HUES6 (cell line): ENCODE results near the gene NARS2.
"Not testable (repeated sequence)": the region's sequence is repeated elsewhere in the genome, so short reads cannot be mapped to it uniquely, and the experiment has no call there.

Experiments
- H3K27ac ChIP-seq: 2 replicates; pipeline ENCODE4 v1.7.0; 2013; ENCODE audit warnings: low read depth, mild to moderate bottlenecking, low read length, inconsistent platforms
- H3K27me3 ChIP-seq: 2 replicates; pipeline ENCODE4 v1.6.1; 2013; ENCODE audit warnings: low read length; ENCODE audit not compliant: control insufficient read depth, insufficient read depth
- H3K36me3 ChIP-seq: 2 replicates; pipeline ENCODE4 v1.6.1; 2013; ENCODE audit warnings: low read length; ENCODE audit not compliant: control insufficient read depth, insufficient read depth
- H3K4me1 ChIP-seq: 2 replicates; pipeline ENCODE4 v1.6.1; 2013; ENCODE audit warnings: low read length; ENCODE audit not compliant: control insufficient read depth, insufficient read depth
- H3K4me3 ChIP-seq: 2 replicates; pipeline ENCODE4 v1.5.1; 2013; ENCODE audit warnings: low read depth, low read length
- H3K9ac ChIP-seq: one replicate; pipeline ENCODE4 v1.6.1; 2013; ENCODE audit warnings: mild to moderate bottlenecking, low read length
- H3K9me3 ChIP-seq: 2 replicates; pipeline ENCODE4 v1.6.1; 2013; ENCODE audit warnings: low read depth, low read length; ENCODE audit not compliant: control insufficient read depth, insufficient read depth

Gene NARS2

GRCh38 chr11:78560153-78560552, 14.5 kb downstream of the NARS2 start:
- Histone ChIP-seq H3K4me1 (peaks cover 41% of the 10 kb centered on the region), H3K36me3 (peaks cover 38% of the 10 kb centered on the region), H3K27me3 (no peaks in the 10 kb centered on the region), H3K9me3 (no peaks in the 10 kb centered on the region), H3K9ac (no peak overlapping the region), H3K4me3 (no peak overlapping the region), H3K27ac (no peak overlapping the region)

- Histone ChIP-seq H3K4me3 (no peak overlapping the region), H3K27me3 (no peaks in the 10 kb centered on the region), H3K9me3 (no peaks in the 10 kb centered on the region), H3K4me1 (peaks cover 34% of the 10 kb centered on the region), H3K27ac (no peak overlapping the region), H3K36me3 (peaks cover 35% of the 10 kb centered on the region), H3K9ac (no peak overlapping the region)
Observed at GRCh38 chr11:78557236-78557635, 17.4 kb downstream of the NARS2 start.

DNA sequence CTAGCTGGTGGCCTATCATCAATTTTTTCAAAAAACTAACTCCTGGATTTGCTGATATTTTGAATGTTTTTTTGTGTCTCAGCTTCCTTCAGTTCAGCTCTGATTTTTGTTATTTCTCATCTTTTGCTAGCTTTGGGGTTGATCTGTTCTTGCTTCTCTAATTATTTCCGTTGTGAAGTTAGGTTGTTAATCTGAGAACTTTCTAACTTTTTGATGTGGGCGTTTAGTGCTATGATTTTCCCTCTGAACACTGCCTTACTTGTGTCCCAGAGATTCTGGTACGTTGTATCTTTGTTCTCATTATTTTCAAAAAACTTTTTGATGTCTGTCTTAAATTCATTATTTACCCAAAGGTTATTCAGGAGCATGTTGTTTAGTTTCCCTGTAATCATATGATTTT, 19.1 kb downstream of the NARS2 start:
- Histone ChIP-seq H3K4me3 (no peak overlapping the region), H3K9me3 (no peaks in the 10 kb centered on the region), H3K36me3 (peaks cover 39% of the 10 kb centered on the region), H3K9ac (no peak overlapping the region), H3K4me1 (peaks cover 29% of the 10 kb centered on the region; the same call in 1 of the 2 replicates), H3K27me3 (no peaks in the 10 kb centered on the region), H3K27ac (no peak overlapping the region)

DNA sequence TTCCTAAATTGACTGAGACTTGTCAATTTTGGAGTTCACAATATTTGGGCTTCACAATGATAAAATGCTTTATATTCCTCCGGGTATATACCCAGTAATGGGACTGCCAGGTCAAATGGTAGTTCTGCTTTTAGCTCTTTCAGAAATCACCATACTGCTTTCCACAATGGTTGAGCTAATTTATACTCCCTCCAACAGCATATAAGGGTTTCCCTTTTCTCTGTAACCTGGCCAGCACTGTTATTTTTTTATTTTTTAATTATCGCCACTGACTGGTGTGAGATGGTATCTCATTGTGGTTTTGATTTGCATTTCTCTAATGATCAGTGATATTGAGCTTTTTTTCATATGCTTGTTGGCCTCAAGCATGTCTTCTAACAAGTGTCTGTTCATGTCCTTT, 21.8 kb downstream of the NARS2 start:
- H3K4me3 ChIP-seq: no peak overlapping the region
- peaks cover 31% of the 10 kb centered on the region for H3K36me3 ChIP-seq
- H3K9ac ChIP-seq: no peak overlapping the region
- peaks cover 32% of the 10 kb centered on the region for H3K4me1 ChIP-seq
- no peaks in the 10 kb centered on the region for H3K27me3 ChIP-seq
- no peaks in the 10 kb centered on the region for H3K9me3 ChIP-seq
- no peak overlapping the region for H3K27ac ChIP-seq

GRCh38 chr11:78552139-78552538, 22.5 kb downstream of the NARS2 start:
- H3K27ac ChIP-seq, H3K9me3 ChIP-seq, H3K4me3 ChIP-seq, H3K9ac ChIP-seq, H3K27me3 ChIP-seq: not testable (repeated sequence)
- Histone ChIP-seq H3K36me3 (peaks cover 30% of the 10 kb centered on the region), H3K4me1 (peaks cover 28% of the 10 kb centered on the region)

DNA sequence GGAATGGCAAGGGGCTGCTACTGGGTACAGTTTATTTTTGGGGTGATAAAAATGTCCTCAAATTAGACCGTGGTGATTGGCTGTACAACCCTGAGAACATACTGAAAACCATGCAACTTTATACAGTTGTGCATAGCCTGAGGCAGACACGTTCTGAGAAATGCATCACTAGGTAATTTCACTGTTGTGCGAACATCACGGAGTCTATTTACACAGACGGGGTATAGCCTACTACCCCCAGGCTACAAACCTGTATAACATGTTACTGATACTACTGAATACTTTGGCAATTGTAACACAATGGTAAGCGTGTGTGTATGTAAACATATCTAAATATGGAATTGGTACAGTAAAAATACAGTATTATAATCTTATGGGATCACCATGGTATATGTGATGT, 23.6 kb downstream of the NARS2 start:
- Histone ChIP-seq H3K4me1 (peaks cover 25% of the 10 kb centered on the region), H3K27ac (no peak overlapping the region), H3K4me3 (no peak overlapping the region), H3K9ac (no peak overlapping the region), H3K27me3 (no peaks in the 10 kb centered on the region), H3K36me3 (peaks cover 23% of the 10 kb centered on the region), H3K9me3 (no peaks in the 10 kb centered on the region)

- Histone ChIP-seq H3K9me3 (no peaks in the 10 kb centered on the region), H3K36me3 (peaks cover 14% of the 10 kb centered on the region; the same call in 1 of the 2 replicates), H3K4me1 (peaks cover 25% of the 10 kb centered on the region), H3K27ac (no peak overlapping the region), H3K27me3 (no peaks in the 10 kb centered on the region), H3K4me3 (no peak overlapping the region), H3K9ac (no peak overlapping the region)
Observed at GRCh38 chr11:78549624-78550409, 24.8 kb downstream of the NARS2 start.

DNA sequence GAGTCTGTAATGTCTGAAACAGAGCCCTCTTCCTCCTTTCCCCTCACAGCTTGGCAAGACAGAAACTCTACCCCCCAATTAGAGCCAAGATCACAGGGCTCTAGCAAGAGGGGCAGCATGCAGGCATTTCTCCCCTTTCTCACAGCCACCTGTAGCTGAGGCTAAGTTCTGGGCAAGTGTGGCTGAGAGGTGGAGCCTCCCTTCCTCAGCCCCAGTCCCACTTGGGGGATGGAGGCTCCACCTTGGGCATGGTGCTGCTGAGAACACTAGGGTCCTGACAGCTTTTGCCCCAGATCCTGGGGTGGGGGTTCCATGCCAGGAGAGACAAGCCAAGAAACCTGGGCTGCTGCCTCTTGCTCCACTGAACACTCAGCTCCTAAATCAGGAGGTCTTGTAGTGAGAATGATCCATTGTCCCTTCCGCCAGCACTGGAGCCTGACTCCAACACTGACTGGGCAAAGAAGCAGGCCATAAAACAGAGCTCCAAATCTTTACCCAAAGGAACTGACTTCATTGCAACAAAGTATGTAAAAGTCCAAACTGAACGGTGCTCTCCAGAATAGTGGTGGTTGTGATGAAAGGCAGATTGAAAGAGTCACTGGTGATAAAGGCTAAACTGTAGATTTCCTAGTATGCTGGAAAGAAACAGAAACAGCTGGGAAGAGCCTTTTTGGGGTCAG, 25.6 kb downstream of the NARS2 start:
- no peak overlapping the region for H3K4me3 ChIP-seq
- no peak overlapping the region for H3K27ac ChIP-seq
- H3K36me3 ChIP-seq: peaks cover 14% of the 10 kb centered on the region; the same call in 1 of the 2 replicates
- H3K27me3 ChIP-seq: no peaks in the 10 kb centered on the region
- no peaks in the 10 kb centered on the region for H3K9me3 ChIP-seq
- peaks cover 25% of the 10 kb centered on the region for H3K4me1 ChIP-seq
- no peak overlapping the region for H3K9ac ChIP-seq

GRCh38 chr11:78547931-78548705, 26.5 kb downstream of the NARS2 start:
- peaks cover 25% of the 10 kb centered on the region for H3K4me1 ChIP-seq
- H3K4me3 ChIP-seq: no peak overlapping the region
- no peaks in the 10 kb centered on the region for H3K27me3 ChIP-seq
- no peak overlapping the region for H3K9ac ChIP-seq
- H3K9me3 ChIP-seq: no peaks in the 10 kb centered on the region
- H3K27ac ChIP-seq: no peak overlapping the region
- peaks cover 14% of the 10 kb centered on the region; the same call in 1 of the 2 replicates for H3K36me3 ChIP-seq

DNA sequence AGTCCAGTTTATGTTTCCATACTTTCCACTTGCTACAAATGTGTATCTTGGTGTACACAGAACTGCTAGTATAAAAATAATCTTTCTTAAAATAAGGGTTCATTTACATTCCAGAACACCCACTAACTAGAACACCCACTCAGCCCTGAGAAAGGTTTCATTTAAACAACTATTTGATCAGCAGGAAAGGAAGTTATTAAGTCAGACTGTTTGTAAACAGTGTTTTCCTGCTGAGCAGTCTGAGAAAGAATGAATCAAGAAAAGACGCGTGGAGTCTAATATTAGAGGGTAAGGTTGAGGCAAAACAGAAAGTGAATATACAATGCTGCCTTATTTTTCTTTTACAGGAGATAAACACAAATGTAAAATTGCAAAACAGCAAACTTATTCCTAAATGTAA, 32.7 kb downstream of the NARS2 start:
- Histone ChIP-seq H3K4me1 (no peaks in the 10 kb centered on the region), H3K27me3 (no peaks in the 10 kb centered on the region), H3K27ac (no peak overlapping the region), H3K36me3 (peaks cover 17% of the 10 kb centered on the region), H3K9me3 (no peaks in the 10 kb centered on the region), H3K4me3 (no peak overlapping the region), H3K9ac (no peak overlapping the region)

DNA sequence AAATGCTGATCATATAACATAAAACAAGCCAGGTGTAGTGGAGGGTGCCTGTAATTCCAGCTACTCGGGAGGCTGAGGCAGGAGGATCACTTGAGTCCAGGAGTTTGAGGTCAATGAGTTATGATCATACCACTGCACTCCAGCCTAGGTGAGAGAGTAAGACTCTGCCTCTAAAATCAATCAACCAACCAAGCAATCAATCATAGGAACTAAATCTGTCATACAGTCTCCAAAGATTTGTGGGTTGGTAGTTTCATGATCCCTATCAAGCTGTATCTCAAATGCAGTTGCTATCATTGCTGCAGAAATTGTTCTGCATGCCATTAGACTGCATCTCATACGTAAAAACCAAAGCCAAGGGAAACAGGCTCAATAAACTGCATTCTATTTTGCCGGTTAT, 33.1 kb downstream of the NARS2 start:
- H3K36me3 ChIP-seq: peaks cover 19% of the 10 kb centered on the region
- no peak overlapping the region for H3K27ac ChIP-seq
- H3K9ac ChIP-seq: no peak overlapping the region

More for the DNA sequence above, 33.1 kb downstream of the NARS2 start:
- no peaks in the 10 kb centered on the region for H3K4me1 ChIP-seq
- no peaks in the 10 kb centered on the region for H3K9me3 ChIP-seq
- no peak overlapping the region for H3K4me3 ChIP-seq
- no peaks in the 10 kb centered on the region for H3K27me3 ChIP-seq
